CD8-positive, alpha-beta memory T cell (primary cell): Measurements from ENCODE around the gene ASPHD1. TPM values are rescaled to one million over a fixed set of nuclear protein-coding genes. Genes with fewer than 3 reads are reported as not detected.
"Not testable (repeated sequence)": the region's sequence is repeated elsewhere in the genome, so short reads cannot be mapped to it uniquely, and the experiment has no call there.

Source experiments
- CTCF ChIA-PET: fragments of 350-600 bp; sonication (Branson Sonifier 250); formaldehyde crosslinking; loops from one replicate; lab custom pipeline; 2021; ENCODE audit warnings: antibody characterized with exemption; lab: Charles Lee
- POLR2A ChIA-PET: fragments of 350-600 bp; sonication (Branson Sonifier 250); formaldehyde crosslinking; loops from one replicate; lab custom pipeline; 2021; ENCODE audit warnings: antibody characterized with exemption; lab: Charles Lee
- DNase-seq, 5 donors: peaks; one replicate each; pipeline versions ENCODE4 v3.0.0 to v3.0.0-alpha.2; 2020 to 2022; ENCODE audit warnings: mixed read lengths in 1 of 5
- H3K27ac ChIP-seq: one replicate; pipeline ENCODE4 v1.7.0; 2013; ENCODE audit warnings: low read depth, mild to moderate bottlenecking, low read length, moderate library complexity
- H3K27me3 ChIP-seq: 2 replicates; pipeline ENCODE4 v1.7.0; 2013; ENCODE audit warnings: low read length, mild to moderate bottlenecking; ENCODE audit not compliant: insufficient read depth, poor library complexity, severe bottlenecking
- H3K36me3 ChIP-seq: 2 replicates; pipeline ENCODE4 v1.7.0; 2013; ENCODE audit warnings: mild to moderate bottlenecking, low read length, moderate library complexity; ENCODE audit not compliant: insufficient read depth
- H3K4me1 ChIP-seq: 2 replicates; pipeline ENCODE4 v1.7.0; 2013; ENCODE audit warnings: mild to moderate bottlenecking, low read length, moderate library complexity; ENCODE audit not compliant: insufficient read depth
- H3K4me3 ChIP-seq: 2 replicates; pipeline ENCODE4 v1.7.0; 2013; ENCODE audit warnings: mild to moderate bottlenecking, low read length
- H3K9me3 ChIP-seq: 2 replicates; pipeline ENCODE4 v1.7.0; 2013; ENCODE audit warnings: mild to moderate bottlenecking, low read length
- H3K27ac Mint-ChIP-seq, 8 donors: one replicate each; pipeline ENCODE4 v1.8.0; 2020 to 2021; ENCODE audit warnings: mixed read lengths in 8 of 8, mild to moderate bottlenecking in 6 of 8, inconsistent platforms in 3 of 8, moderate library complexity in 3 of 8
- H3K27me3 Mint-ChIP-seq, 2 donors: one replicate each; pipeline ENCODE4 v1.8.0; 2020 to 2021; ENCODE audit warnings: mixed read lengths in 2 of 2, mild to moderate bottlenecking in 1 of 2, moderate library complexity in 1 of 2
- H3K36me3 Mint-ChIP-seq, 3 donors: one replicate each; pipeline ENCODE4 v1.8.0; 2020 to 2021; ENCODE audit warnings: mixed read lengths in 3 of 3, inconsistent platforms in 1 of 3, mild to moderate bottlenecking in 1 of 3
- H3K4me1 Mint-ChIP-seq, 3 donors: one replicate each; pipeline ENCODE4 v1.8.0; 2020 to 2021; ENCODE audit warnings: mixed read lengths in 3 of 3, inconsistent platforms in 1 of 3, mild to moderate bottlenecking in 1 of 3
- H3K4me3 Mint-ChIP-seq, 7 donors: one replicate each; pipeline ENCODE4 v1.8.0; 2020 to 2021; ENCODE audit warnings: mixed read lengths in 7 of 7, mild to moderate bottlenecking in 6 of 7, moderate library complexity in 4 of 7, inconsistent platforms in 2 of 7
- H3K9me3 Mint-ChIP-seq, 5 donors: one replicate each; pipeline ENCODE4 v1.8.0; 2020 to 2022; ENCODE audit warnings: mixed read lengths in 5 of 5, mild to moderate bottlenecking in 3 of 5, moderate library complexity in 2 of 5, inconsistent platforms in 1 of 5
- polyA plus RNA-seq: library from polyadenylated mRNA; unstranded; fragments of 300-500 nt; fragmentation: Illumina TruSeq; gene quantifications from one replicate; pipeline ENCODE4 v1.2.3, GENCODE V29; 2021
- total RNA-seq, 2 experiments: library from RNA; stranded (reverse); gene quantifications; one replicate each; pipeline ENCODE4 v1.2.3, GENCODE V29; 2021

Gene ASPHD1
- total and polyA plus RNA-seq, 3 experiments from 2014 or later, result 1.2 to 1.7 TPM; not detected in 1

GRCh38 chr16:29927070-29927905 is 27.0 kb downstream of the ASPHD1 start:
- H3K4me1 Mint-ChIP-seq, result peaks cover 35 to 45% (median 39%) of the 10 kb centered on the region in 3 donors
- DNase-seq, result no peak
- peak overlapping the region; percentile 93 to 98 (median 94) for H3K4me3 Mint-ChIP-seq
- ChIA-PET CTCF (interaction anchor here (0.9 to 1.5 kb wide), 5 partner anchors 11 to 79 kb away, joined by 3 to 6 read pairs (median 4); partner anchors contain the start of genes TAOK2 and TMEM219), POLR2A (interaction anchor here (0.9 to 1.9 kb wide), 3 partner anchors 34 to 101 kb away, joined by 3 to 15 read pairs (median 11); partner anchors contain the start of genes TAOK2 and TMEM219)
- peaks cover 0 to 22% (median 0%) of the 10 kb centered on the region in 3 donors for H3K36me3 Mint-ChIP-seq
- H3K4me1 ChIP-seq, result peaks cover 18% of the 10 kb centered on the region
- no peaks in the 10 kb centered on the region for H3K9me3 ChIP-seq
- H3K27me3 ChIP-seq, result no peaks in the 10 kb centered on the region
- peaks cover 0 to 2% of the 10 kb centered on the region in 2 donors for H3K27me3 Mint-ChIP-seq
- no peak overlapping the region for H3K27ac ChIP-seq
- H3K27ac Mint-ChIP-seq, result peak overlapping the region in 7 of 8 donors; percentile 44 to 98 (median 95)
- peaks cover 3% of the 10 kb centered on the region for H3K36me3 ChIP-seq
- H3K4me3 ChIP-seq, result peak overlapping the region; percentile 94
- no peaks in the 10 kb centered on the region for H3K9me3 Mint-ChIP-seq

- POLR2A ChIA-PET, result interaction anchor here (0.6 kb wide), 1 partner anchor 876 kb away, joined by 3 read pairs; no protein-coding TSS in a partner anchor
- peaks cover 4 to 13% of the 10 kb centered on the region in 2 donors for H3K27me3 Mint-ChIP-seq
- H3K4me1 ChIP-seq, H3K9me3 ChIP-seq, H3K36me3 Mint-ChIP-seq, DNase-seq, H3K27ac Mint-ChIP-seq, H3K9me3 Mint-ChIP-seq, H3K4me3 ChIP-seq, H3K4me3 Mint-ChIP-seq, CTCF ChIA-PET, H3K27ac ChIP-seq, H3K4me1 Mint-ChIP-seq, H3K27me3 ChIP-seq, H3K36me3 ChIP-seq: not testable (repeated sequence)
Measured at GRCh38 chr16:29931750-29932149, 31.5 kb downstream of the ASPHD1 start.

- H3K4me1 Mint-ChIP-seq, result no peaks in the 10 kb centered on the region
- no peak overlapping the region for H3K4me3 ChIP-seq
- no peaks in the 10 kb centered on the region for H3K36me3 Mint-ChIP-seq
- H3K27ac ChIP-seq, result no peak overlapping the region
- no peaks in the 10 kb centered on the region for H3K27me3 ChIP-seq
- no peak for DNase-seq
- H3K27ac Mint-ChIP-seq, result no peak overlapping the region
- H3K36me3 ChIP-seq, result no peaks in the 10 kb centered on the region
- H3K4me3 Mint-ChIP-seq, result no peak overlapping the region
- H3K27me3 Mint-ChIP-seq, result peaks cover 9 to 12% of the 10 kb centered on the region in 2 donors
- CTCF ChIA-PET, result no interaction called here
- no peaks in the 10 kb centered on the region for H3K9me3 Mint-ChIP-seq
- POLR2A ChIA-PET, result no interaction called here
- no peaks in the 10 kb centered on the region for H3K4me1 ChIP-seq
- H3K9me3 ChIP-seq, result no peaks in the 10 kb centered on the region
Measured at GRCh38 chr16:29940656-29941055, 40.4 kb downstream of the ASPHD1 start.

- H3K27ac ChIP-seq, result peak overlapping the region; percentile 65
- DNase-seq, result no peak
- H3K4me3 ChIP-seq, result no peak overlapping the region
- Mint-ChIP-seq H3K27ac (peak overlapping the region in 1 of 8 donors; percentile 7), H3K9me3 (no peaks in the 10 kb centered on the region), H3K36me3 (no peaks in the 10 kb centered on the region), H3K4me1 (no peaks in the 10 kb centered on the region), H3K27me3 (peaks cover 4% of the 10 kb centered on the region in 2 donors), H3K4me3 (no peak overlapping the region)
- CTCF ChIA-PET, result interaction anchor here (1.4 kb wide), 1 partner anchor 28 kb away, joined by 3 read pairs; no protein-coding TSS in a partner anchor
- no peaks in the 10 kb centered on the region for H3K36me3 ChIP-seq
- POLR2A ChIA-PET, result no interaction called here
- H3K27me3 ChIP-seq, result no peaks in the 10 kb centered on the region
- H3K9me3 ChIP-seq, result no peaks in the 10 kb centered on the region
- H3K4me1 ChIP-seq, result no peaks in the 10 kb centered on the region
Measured at GRCh38 chr16:29943846-29944799, 43.8 kb downstream of the ASPHD1 start.

GRCh38 chr16:29947897-29948296 is 47.6 kb downstream of the ASPHD1 start:
- no peaks in the 10 kb centered on the region for H3K4me1 Mint-ChIP-seq
- peaks cover 0 to 6% (median 3%) of the 10 kb centered on the region in 5 donors for H3K9me3 Mint-ChIP-seq
- H3K4me3 Mint-ChIP-seq, result no peak overlapping the region
- DNase-seq, result no peak
- peaks cover 4 to 23% of the 10 kb centered on the region in 2 donors for H3K27me3 Mint-ChIP-seq
- no peak overlapping the region for H3K27ac Mint-ChIP-seq
- H3K36me3 Mint-ChIP-seq, result peaks cover 0 to 4% (median 0%) of the 10 kb centered on the region in 3 donors
- Histone ChIP-seq H3K4me3 (no peak overlapping the region), H3K36me3 (no peaks in the 10 kb centered on the region), H3K27ac (no peak overlapping the region), H3K4me1 (no peaks in the 10 kb centered on the region), H3K27me3 (no peaks in the 10 kb centered on the region), H3K9me3 (no peaks in the 10 kb centered on the region)
- POLR2A ChIA-PET, result no interaction called here
- CTCF ChIA-PET, result interaction anchor here (0.7 to 0.8 kb wide), 2 partner anchors 10 to 38 kb away, joined by 3 read pairs; no protein-coding TSS in a partner anchor

GRCh38 chr16:29950806-29951461 is 50.6 kb downstream of the ASPHD1 start:
- Histone ChIP-seq H3K9me3 (no peaks in the 10 kb centered on the region), H3K36me3 (no peaks in the 10 kb centered on the region), H3K4me1 (no peaks in the 10 kb centered on the region), H3K4me3 (no peak overlapping the region), H3K27ac (no peak overlapping the region), H3K27me3 (no peaks in the 10 kb centered on the region)
- Mint-ChIP-seq H3K4me1 (no peaks in the 10 kb centered on the region), H3K4me3 (no peak overlapping the region), H3K36me3 (peaks cover 0 to 4% (median 0%) of the 10 kb centered on the region in 3 donors), H3K9me3 (peaks cover 0 to 6% (median 3%) of the 10 kb centered on the region in 5 donors), H3K27me3 (peaks cover 4 to 23% of the 10 kb centered on the region in 2 donors), H3K27ac (no peak overlapping the region)
- ChIA-PET CTCF (interaction anchor here (0.9 kb wide), 1 partner anchor 11 kb away, joined by 3 read pairs; the partner anchor contains the start of gene TMEM219), POLR2A (no interaction called here)
- no peak for DNase-seq

GRCh38 chr16:29951625-29952365 is 51.5 kb downstream of the ASPHD1 start:
- H3K9me3 Mint-ChIP-seq, result peaks cover 0 to 6% (median 3%) of the 10 kb centered on the region in 5 donors
- CTCF ChIA-PET, result interaction anchor here (0.9 kb wide), 1 partner anchor 10 kb away, joined by 3 read pairs; the partner anchor contains the start of gene TMEM219
- H3K4me1 Mint-ChIP-seq, result no peaks in the 10 kb centered on the region
- Histone ChIP-seq H3K4me3 (no peak overlapping the region), H3K4me1 (no peaks in the 10 kb centered on the region), H3K36me3 (no peaks in the 10 kb centered on the region), H3K27ac (no peak overlapping the region), H3K27me3 (no peaks in the 10 kb centered on the region), H3K9me3 (no peaks in the 10 kb centered on the region)
- H3K36me3 Mint-ChIP-seq, result peaks cover 0 to 4% (median 0%) of the 10 kb centered on the region in 3 donors
- DNase-seq, result no peak
- no peak overlapping the region for H3K4me3 Mint-ChIP-seq
- POLR2A ChIA-PET, result no interaction called here
- peak overlapping the region in 1 of 8 donors; percentile 79 for H3K27ac Mint-ChIP-seq
- H3K27me3 Mint-ChIP-seq, result peaks cover 4 to 23% of the 10 kb centered on the region in 2 donors
